H54 (cell line): ENCODE results near the gene JADE3.
"Not testable (repeated sequence)": the region's sequence is repeated elsewhere in the genome, so short reads cannot be mapped to it uniquely, and the experiment has no call there.

Source experiments
- DNase-seq: peaks from one replicate; pipeline ENCODE4 v3.0.0; 2011; ENCODE audit warnings: low spot score, mixed read lengths; ENCODE audit not compliant: insufficient read length
- FAIRE-seq: peaks from 3 replicates; lab custom pipeline; 2011; peaks lifted over from hg19 to GRCh38; lab: Jason Lieb, UNC
- POLR2A ChIP-seq: IDR thresholded peaks from 2 replicates; pipeline ENCODE4 v1.6.1; 2011; ENCODE audit warnings: low read depth, mild to moderate bottlenecking, low read length

The JADE3 gene

DNA sequence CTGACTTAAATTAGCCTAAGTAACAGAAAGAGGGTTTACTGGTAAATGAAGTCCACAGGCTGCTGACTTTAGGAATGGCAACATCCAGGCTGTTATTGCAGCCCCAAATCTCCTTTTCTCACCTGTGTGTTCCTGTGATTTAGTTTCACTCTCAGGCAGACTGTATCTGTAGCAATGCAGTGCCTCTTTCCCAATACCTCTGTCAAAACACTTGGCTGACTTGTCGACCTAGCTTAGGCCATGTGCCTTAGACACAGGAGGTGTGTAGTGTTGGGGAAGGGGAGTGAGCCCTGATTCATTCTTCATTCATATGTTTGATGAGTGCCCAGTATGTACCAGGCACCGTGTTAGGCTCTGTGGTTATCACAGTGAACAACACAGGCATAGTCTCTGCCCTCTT lies 46.9 kb downstream of the JADE3 start:
- FAIRE-seq (no peak), DNase-seq (no peak)
- no peak for TF ChIP-seq POLR2A

GRCh38 chrX:46959985-46960700 lies 47.9 kb downstream of the JADE3 start:
- DNase-seq (no peak), FAIRE-seq (no peak)
- no peak for TF ChIP-seq POLR2A

GRCh38 chrX:46961097-46961496 lies 48.9 kb downstream of the JADE3 start:
- TF ChIP-seq POLR2A: no peak
- DNase-seq (no peak), FAIRE-seq (no peak)

GRCh38 chrX:46961574-46962283 lies 49.5 kb downstream of the JADE3 start:
- TF ChIP-seq POLR2A: no peak
- FAIRE-seq: no peak
- DNase-seq: no peak

DNA sequence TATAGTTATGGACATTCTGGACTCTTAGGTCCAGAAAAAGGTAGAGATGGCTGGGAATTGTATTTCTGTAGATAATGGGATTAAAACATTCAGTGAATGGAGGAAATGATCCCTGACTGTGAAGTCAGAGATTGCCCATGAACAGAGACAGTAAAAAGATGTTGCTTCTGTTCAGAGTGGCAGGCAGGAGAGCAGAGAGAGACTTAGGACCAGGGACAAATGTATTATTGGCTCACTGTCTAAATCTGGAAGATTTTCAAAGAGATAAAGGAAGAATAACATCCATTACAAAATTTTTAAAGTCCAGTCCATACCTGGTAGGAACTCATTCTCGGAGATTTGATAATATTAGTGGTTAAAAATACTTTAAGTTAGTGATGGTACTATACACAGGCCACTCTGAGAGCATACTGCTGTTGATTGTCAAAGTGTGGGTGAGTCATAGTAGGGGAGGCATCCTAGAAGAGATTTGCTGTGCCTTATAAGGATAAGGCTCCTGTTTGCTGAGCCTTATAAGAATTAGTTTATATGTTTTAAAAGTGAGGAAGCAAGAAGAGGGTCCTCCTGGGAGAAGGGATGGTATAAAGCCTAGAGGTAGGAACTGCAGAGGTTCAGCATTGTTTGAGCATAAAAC lies 53.0 kb downstream of the JADE3 start:
- DNase-seq (no peak), FAIRE-seq (no peak)
- TF ChIP-seq POLR2A: no peak

- DNase-seq (no peak), FAIRE-seq (no peak)
- no peak for TF ChIP-seq POLR2A
Measured at GRCh38 chrX:46967547-46967946, 55.3 kb downstream of the JADE3 start.

DNA sequence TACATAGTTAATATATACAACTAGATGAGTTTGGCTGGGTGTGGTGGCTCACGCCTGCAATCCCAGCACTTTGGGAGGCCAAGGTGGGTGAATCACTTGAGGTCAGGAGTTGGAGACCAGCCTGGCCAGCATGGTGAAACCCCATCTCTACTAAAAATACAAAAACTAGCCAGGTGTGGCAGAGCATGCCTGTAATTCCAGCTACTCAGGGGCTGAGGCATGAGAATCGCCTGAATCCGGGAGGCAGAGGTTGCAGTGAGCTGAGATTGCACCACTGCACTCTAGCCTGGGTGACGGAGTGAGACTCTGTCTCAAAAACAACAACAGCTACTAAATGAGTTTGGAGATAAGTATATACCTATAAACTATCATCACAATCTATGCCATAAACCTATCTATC lies 64.8 kb downstream of the JADE3 start:
- FAIRE-seq, DNase-seq: not testable (repeated sequence)

- DNase-seq: peak; percentile 2
- TF ChIP-seq POLR2A: no peak
- FAIRE-seq: no peak
Measured at GRCh38 chrX:46978341-46979291, 66.4 kb downstream of the JADE3 start.

GRCh38 chrX:46984705-46985104 lies 72.5 kb downstream of the JADE3 start:
- FAIRE-seq: no peak
- no peak for TF ChIP-seq POLR2A
- DNase-seq: no peak

DNA sequence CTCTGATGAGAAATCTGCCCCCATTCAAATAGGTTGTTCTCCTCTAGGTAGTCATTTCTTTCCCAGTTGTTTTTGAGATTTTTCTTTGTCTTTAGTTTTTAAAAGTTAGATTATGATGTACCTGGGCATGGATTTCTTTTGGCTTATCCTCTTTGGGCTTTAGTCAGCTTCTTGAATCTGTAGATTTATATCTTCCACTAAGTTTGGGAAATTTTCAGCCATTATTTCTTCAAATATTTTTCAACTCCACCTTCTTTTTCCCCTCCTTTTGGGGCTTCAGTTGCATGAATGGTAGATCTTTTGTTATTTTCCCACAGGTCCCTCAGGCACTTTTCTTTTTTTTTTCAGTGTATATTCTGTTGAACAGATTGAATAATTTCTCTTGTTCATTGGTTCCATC lies 77.3 kb downstream of the JADE3 start:
- no peak for TF ChIP-seq POLR2A

GRCh38 chrX:46991664-46992063 lies 79.4 kb downstream of the JADE3 start:
- no peak for FAIRE-seq
- no peak for DNase-seq
- no peak for TF ChIP-seq POLR2A

More for the DNA sequence above, 77.3 kb downstream of the JADE3 start:
- FAIRE-seq: no peak
- DNase-seq: no peak

- no peak for TF ChIP-seq POLR2A
- FAIRE-seq (no peak), DNase-seq (no peak)
Measured at GRCh38 chrX:46992070-46992469, 79.8 kb downstream of the JADE3 start.

GRCh38 chrX:46994096-46994495 lies 81.9 kb downstream of the JADE3 start:
- no peak for TF ChIP-seq POLR2A
- DNase-seq (no peak), FAIRE-seq (no peak)
